LNCaP clone FGC (cell line): Measurements from ENCODE around the gene HEXIM1.

Experiments used
- DNase-seq: peaks from one replicate; pipeline ENCODE4 v3.0.0-alpha.2; 2011; ENCODE audit warnings: low read depth
- H3K4me3 ChIP-seq: 2 replicates; pipeline ENCODE4 v1.5.1; 2011; ENCODE audit warnings: mild to moderate bottlenecking, low read depth, low read length, control low read depth
- TF ChIP-seq, protein P1 (sequence below): IDR thresholded peaks from 2 replicates; pipeline ENCODE4 v1.5.1; 2012; ENCODE audit warnings: mild to moderate bottlenecking; ENCODE audit not compliant: control insufficient read depth, insufficient read depth; ENCODE audit errors: extremely low read depth

Gene HEXIM1

DNA sequence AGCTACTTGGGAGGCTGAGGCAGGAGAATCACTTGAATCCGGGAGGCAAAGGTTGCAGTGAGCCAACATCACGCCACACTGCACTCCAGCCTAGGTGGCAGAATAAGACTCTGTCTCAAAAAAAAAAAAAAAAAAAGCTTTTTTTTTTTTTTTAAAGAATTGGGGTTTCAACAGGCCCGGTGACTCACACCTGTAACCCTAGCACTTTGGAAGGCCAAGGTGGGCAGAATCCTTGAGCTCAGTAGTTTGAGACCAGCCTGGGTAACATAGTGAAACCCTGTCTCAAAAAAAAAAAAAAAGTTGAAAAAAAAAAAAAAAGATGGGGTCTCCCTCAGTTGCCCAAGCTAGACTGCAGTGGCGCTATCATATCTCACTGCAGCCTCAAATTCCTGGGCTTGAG, 6.8 kb downstream of the HEXIM1 start:
- TF ChIP-seq, protein P1, sequence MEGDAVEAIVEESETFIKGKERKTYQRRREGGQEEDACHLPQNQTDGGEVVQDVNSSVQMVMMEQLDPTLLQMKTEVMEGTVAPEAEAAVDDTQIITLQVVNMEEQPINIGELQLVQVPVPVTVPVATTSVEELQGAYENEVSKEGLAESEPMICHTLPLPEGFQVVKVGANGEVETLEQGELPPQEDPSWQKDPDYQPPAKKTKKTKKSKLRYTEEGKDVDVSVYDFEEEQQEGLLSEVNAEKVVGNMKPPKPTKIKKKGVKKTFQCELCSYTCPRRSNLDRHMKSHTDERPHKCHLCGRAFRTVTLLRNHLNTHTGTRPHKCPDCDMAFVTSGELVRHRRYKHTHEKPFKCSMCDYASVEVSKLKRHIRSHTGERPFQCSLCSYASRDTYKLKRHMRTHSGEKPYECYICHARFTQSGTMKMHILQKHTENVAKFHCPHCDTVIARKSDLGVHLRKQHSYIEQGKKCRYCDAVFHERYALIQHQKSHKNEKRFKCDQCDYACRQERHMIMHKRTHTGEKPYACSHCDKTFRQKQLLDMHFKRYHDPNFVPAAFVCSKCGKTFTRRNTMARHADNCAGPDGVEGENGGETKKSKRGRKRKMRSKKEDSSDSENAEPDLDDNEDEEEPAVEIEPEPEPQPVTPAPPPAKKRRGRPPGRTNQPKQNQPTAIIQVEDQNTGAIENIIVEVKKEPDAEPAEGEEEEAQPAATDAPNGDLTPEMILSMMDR = no peak
- no peak for DNase-seq
- no peak overlapping the region for H3K4me3 ChIP-seq

DNA sequence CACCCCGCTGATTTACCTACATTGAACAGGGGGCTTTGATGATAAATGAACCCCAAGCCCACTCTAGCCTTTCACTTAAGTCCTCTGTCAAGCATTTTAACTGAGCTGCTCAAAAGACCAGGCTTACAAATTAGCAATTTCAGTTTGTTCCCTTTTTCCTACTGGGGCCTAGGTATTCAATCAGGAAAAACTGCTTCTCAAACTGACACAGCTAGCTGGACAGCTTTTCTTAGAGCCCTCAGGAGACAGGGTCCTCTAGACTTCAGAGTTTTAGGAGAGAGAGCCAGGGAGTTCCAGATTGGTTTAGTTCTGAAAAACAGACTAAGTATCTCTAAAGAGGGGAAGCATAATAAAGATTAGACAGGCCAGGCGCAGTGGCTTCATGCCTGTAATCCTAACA, 7.2 kb downstream of the HEXIM1 start:
- TF ChIP-seq, protein P1 = no peak
- H3K4me3 ChIP-seq = no peak overlapping the region
- DNase-seq = no peak

DNA sequence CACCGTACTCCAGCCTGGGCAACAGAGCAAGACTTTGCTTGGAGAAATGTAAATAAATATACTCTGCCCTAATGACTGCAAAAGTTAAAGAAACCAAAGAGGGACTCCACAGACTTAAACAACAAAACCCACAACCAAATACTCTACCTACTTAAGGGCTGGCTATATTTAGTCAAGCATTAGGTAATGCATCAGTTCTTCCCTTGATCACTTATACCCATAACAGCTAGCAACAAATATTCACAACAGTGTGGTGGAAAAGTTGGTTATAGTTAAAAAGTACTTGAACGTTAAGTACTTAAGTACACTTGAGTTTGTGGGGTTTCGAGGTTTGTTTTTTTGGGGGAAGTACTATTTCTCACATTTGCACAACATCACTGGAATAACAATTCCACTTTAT, 8.0 kb downstream of the HEXIM1 start:
- H3K4me3 ChIP-seq = no peak overlapping the region
- TF ChIP-seq, protein P1 = no peak
- DNase-seq = no peak

DNA sequence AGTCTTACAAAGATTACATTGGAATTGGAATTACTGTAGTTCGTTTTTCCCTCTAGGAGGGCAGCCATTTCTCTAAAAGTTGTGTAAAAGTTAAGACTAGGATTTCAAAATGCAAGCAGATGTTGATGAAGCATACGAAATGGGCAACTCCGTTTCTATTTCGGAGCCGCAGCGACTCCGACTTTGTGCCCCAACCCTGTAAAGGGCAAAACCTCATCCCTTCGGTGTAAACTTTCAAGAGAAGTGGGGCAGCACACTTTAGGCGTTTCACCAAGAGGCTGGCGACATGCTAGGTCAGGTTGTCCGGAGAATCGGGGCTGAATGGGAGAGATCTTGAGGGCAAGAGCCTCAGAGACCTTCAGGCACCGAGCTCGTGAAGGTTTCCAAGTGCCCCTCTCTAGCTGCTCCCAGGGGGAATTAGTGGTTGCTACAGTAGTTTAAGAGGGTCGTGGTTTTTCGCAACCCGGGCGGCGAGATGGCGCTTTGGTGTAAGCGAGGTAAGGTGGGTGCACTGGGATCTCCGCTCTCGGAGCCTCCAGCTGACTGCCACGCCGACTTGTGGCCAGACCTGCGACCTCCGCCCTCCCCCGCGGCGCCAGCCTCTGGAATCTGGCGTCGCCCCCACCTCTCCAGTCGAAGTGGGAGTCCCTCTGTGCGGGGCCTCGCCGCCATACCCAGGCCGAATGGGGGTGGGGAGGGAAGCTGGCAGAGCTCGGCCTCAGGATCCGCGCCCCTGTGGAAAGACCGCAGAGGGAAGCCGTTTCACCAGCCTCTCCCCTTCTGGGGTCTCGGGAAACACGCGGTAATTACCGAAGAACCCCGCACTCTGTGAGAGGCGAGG, 12.4 kb downstream of the HEXIM1 start:
- H3K4me3 ChIP-seq = peak overlapping the region; percentile 98
- TF ChIP-seq, protein P1 = peak; percentile 21; the same call in 1 of the 2 replicates
- DNase-seq = no peak

DNA sequence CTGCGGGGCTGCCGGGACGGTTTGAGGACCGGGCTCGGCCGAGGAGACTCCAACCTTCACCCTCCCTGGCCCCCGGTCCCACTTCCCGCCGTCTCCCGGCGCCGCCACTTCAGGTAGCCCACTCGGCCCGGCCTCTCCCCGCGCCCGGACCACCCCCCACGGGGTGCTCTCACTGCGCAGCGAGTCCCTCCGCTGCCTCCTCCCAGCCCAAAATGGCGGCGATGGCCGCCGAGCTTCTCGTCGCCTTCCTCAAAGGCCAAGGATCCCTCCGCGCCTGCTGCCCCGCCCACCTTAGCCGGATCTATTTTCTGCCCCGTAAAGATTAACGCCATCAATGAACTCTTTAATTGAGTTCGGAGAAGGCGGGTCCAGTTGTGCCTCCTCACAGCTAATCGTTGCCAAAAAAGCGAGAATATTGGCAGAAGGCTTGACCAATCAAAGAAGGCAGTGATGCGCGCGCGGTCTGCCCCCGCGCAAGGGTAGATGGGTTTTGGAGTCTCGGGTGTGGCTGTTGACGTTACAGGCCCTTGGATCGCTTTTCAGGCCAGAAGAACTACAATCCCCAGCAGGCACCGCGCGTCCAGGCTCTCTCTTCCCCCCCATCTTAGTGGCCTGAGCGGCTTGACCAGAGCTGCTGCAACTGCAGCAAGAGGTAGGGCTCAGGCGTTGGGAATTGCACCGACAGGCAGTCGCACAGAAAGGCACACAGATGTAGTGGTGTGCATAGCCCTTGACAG, 13.2 kb downstream of the HEXIM1 start, which contains the start of gene HEXIM2:
Gene HEXIM2, plus strand, starts transcription at position 588 of the 737 bp plus-strand sequence. CDS start 919 bp downstream, outside the sequence.
- peak within 1 kb of the TSS; percentile 98 for H3K4me3 ChIP-seq
- DNase-seq = peak; percentile 100
- TF ChIP-seq, protein P1 = no peak

DNA sequence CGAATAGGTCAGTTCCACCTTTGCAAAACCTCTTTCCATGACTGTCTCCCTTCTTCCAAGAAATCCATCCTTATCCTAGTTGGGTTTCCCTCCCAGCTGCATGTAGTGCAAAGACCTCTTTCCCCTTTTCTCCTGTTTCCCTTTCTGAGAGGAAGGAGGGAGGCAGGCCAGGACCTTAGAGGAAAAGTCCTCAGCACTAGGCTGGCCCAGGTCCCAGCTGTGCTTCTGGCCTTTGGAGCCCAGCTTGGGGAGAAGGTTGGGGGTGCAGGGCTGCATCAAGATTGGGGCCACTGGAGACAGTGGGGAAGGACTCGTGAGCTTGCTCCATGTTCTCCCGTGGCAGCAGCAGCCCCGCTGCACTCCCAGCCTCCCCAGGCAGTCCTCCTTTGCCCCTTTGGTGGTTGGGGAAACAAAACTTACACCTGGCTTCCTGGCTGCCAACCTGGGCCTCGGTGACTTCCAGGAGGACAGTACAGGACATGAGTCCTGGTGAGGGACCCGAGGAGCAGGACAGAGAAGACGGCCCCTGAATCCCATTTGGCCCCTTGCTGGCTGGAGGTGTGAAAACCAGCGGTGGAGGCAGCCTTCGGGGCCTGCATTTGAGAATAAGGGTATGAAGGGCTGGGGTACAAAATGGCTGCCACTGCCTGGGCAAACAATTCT, 13.9 kb downstream of the HEXIM1 start:
- TF ChIP-seq, protein P1 = no peak
- peak overlapping the region; percentile 98 for H3K4me3 ChIP-seq
- no peak for DNase-seq
